SK-N-SH treated with all-trans-retinoic acid at 6 μM for 48 hours (cell line): ENCODE measurements around the gene C7orf25.

ENCODE experiments used
- ESRRG ChIP-seq: fragments of 250-450 bp; sonication (Bioruptor Pico); IDR thresholded peaks from 2 replicates; pipeline ENCODE4 v1.6.1; 2021; ENCODE audit warnings: mild to moderate bottlenecking
- ISL1 ChIP-seq: fragments of 250-450 bp; sonication (Bioruptor Pico); IDR thresholded peaks from 2 replicates; pipeline ENCODE4 v2.1.2; 2022; ENCODE audit warnings: mild to moderate bottlenecking, moderate library complexity
- OSR1 ChIP-seq: fragments of 250-450 bp; sonication (Bioruptor Pico); IDR thresholded peaks from 2 replicates; pipeline ENCODE4 v1.8.0; 2022; ENCODE audit warnings: moderate library complexity, mild to moderate bottlenecking, inconsistent platforms
- PATZ1 ChIP-seq: fragments of 250-450 bp; sonication (Bioruptor Pico); IDR thresholded peaks from 2 replicates; pipeline ENCODE4 v1.8.0; 2020; ENCODE audit warnings: mild to moderate bottlenecking, moderate library complexity, borderline replicate concordance
- PPARA ChIP-seq: fragments of 250-450 bp; sonication (Bioruptor Pico); IDR thresholded peaks from 2 replicates; pipeline ENCODE4 v1.5.0; 2020; ENCODE audit warnings: mild to moderate bottlenecking, borderline replicate concordance
- TOX ChIP-seq: fragments of 250-450 bp; sonication (Bioruptor Pico); IDR thresholded peaks from 2 replicates; pipeline ENCODE4 v1.8.0; 2021; ENCODE audit warnings: mild to moderate bottlenecking, moderate library complexity, borderline replicate concordance
- ZFP3 ChIP-seq: fragments of 250-450 bp; sonication (Bioruptor Pico); IDR thresholded peaks from 2 replicates; pipeline ENCODE4 v1.5.0; 2020; ENCODE audit warnings: mild to moderate bottlenecking, moderate library complexity
- ZNF70 ChIP-seq: fragments of 450-650 bp; formaldehyde crosslinking; IDR thresholded peaks from 2 replicates; pipeline ENCODE4 v1.5.0; 2020; ENCODE audit warnings: mild to moderate bottlenecking, moderate library complexity
- ZNF8 ChIP-seq: fragments of 450-650 bp; formaldehyde crosslinking; IDR thresholded peaks from 2 replicates; pipeline ENCODE4 v1.5.0; 2020; ENCODE audit warnings: mild to moderate bottlenecking, moderate library complexity

- TF ChIP-seq TOX (CRISPR knock-in tag) = no peak
- TF ChIP-seq ZNF70 (CRISPR knock-in tag) = no peak
- TF ChIP-seq PATZ1 = no peak
- no peak for TF ChIP-seq OSR1 (CRISPR knock-in tag)
- TF ChIP-seq PPARA (CRISPR knock-in tag) = no peak
- no peak for TF ChIP-seq ISL1 (CRISPR knock-in tag)
- TF ChIP-seq ZNF8 (CRISPR knock-in tag) = no peak
- no peak for TF ChIP-seq ESRRG
- no peak for TF ChIP-seq ZFP3 (CRISPR knock-in tag)
Observed at GRCh38 chr7:42925630-42926029, 13.8 kb upstream of the C7orf25 start.
